ENCODE measurements around the gene ZFYVE19.

The ZFYVE19 gene, protein sequence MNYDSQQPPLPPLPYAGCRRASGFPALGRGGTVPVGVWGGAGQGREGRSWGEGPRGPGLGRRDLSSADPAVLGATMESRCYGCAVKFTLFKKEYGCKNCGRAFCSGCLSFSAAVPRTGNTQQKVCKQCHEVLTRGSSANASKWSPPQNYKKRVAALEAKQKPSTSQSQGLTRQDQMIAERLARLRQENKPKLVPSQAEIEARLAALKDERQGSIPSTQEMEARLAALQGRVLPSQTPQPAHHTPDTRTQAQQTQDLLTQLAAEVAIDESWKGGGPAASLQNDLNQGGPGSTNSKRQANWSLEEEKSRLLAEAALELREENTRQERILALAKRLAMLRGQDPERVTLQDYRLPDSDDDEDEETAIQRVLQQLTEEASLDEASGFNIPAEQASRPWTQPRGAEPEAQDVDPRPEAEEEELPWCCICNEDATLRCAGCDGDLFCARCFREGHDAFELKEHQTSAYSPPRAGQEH

DNA sequence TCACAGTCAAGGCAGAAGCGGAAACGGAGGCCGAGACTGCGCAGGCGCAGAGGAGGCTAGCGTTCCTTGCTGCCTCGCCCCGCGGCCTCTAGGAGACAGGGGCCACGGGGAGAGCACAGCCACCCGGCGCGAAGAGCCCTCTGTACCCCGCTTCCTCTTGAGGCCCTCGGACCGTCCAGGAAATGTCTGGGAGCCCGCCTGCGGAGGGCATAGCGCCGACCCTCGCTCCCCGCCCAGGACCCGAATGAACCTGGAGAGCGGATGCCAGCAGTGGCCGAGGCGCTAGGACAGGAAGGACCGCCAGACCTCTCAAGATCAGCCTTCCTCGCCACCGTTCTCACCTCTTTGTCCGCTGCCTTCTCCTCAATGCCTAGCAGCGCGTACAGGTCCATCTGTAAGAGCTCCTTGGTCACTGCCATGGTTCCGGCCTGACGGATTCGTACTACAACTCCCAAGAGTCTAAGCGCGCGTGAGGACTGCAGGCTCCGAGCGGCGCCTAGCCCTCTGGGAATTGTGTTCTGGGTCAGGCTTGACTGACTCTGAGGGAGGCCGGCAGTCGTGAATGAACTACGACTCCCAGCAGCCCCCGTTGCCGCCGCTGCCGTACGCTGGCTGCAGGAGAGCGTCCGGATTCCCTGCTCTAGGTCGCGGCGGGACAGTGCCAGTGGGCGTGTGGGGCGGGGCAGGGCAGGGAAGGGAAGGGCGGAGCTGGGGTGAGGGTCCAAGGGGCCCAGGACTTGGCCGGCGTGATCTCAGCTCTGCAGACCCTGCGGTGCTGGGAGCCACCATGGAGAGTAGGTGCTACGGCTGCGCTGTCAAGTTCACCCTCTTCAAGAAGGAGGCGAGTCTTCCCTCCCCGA, at the start of gene ZFYVE19, which contains the start of gene DNAJC17:
TSS of gene ZFYVE19 (plus strand) at position 62 of the 860 bp plus-strand sequence. CDS start at position 563, 501 bp downstream.
TSS of gene DNAJC17 (minus strand) at position 446 of the 860 bp plus-strand sequence. CDS start at position 419, 27 bp downstream.
- peak within 1 kb of the TSS; percentile 97 for H3K4me3 ChIP-seq (ENCODE audit: low read depth, low read length)
- TF ChIP-seq POLR2A (IDR thresholded peaks at IDR 0.05; ENCODE audit: extremely low read depth, insufficient read length) = peak; percentile 76
- TF ChIP-seq MYC (IDR thresholded peaks at IDR 0.05; ENCODE audit: low read depth, low read length) = peak; percentile 87
- TF ChIP-seq, protein P1, sequence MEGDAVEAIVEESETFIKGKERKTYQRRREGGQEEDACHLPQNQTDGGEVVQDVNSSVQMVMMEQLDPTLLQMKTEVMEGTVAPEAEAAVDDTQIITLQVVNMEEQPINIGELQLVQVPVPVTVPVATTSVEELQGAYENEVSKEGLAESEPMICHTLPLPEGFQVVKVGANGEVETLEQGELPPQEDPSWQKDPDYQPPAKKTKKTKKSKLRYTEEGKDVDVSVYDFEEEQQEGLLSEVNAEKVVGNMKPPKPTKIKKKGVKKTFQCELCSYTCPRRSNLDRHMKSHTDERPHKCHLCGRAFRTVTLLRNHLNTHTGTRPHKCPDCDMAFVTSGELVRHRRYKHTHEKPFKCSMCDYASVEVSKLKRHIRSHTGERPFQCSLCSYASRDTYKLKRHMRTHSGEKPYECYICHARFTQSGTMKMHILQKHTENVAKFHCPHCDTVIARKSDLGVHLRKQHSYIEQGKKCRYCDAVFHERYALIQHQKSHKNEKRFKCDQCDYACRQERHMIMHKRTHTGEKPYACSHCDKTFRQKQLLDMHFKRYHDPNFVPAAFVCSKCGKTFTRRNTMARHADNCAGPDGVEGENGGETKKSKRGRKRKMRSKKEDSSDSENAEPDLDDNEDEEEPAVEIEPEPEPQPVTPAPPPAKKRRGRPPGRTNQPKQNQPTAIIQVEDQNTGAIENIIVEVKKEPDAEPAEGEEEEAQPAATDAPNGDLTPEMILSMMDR (IDR thresholded peaks at IDR 0.05; ENCODE audit: low read depth, low read length) = no peak
- TF ChIP-seq, protein P2, sequence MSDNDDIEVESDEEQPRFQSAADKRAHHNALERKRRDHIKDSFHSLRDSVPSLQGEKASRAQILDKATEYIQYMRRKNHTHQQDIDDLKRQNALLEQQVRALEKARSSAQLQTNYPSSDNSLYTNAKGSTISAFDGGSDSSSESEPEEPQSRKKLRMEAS (IDR thresholded peaks at IDR 0.05; ENCODE audit: low read depth, low read length) = peak; percentile 48; the same call in 1 of the 2 replicates
- DNase-seq (ENCODE audit: low read depth) = peak; percentile 99

DNA sequence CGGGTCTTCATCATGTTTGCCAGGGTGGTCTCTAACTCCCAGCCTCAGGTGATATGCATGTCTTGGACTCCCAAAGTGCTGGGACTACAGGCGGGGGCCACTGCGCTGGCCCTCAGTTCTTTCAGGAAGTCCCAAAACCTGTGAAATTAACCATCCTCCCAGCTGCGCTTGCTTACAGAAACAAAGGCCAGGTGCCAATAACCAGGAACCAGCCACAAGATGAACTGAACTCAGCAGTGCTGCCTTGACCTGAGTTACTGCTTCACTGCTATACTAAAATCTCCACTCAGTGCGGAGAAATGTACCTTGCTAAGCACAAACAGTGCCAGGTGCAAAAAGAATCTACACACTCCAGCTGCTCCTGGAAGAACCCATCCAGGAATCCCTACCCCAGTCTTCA, 46.9 kb upstream of the ZFYVE19 start:
- H3K4me3 ChIP-seq (ENCODE audit: low read depth, low read length) = no peak overlapping the region
- DNase-seq (ENCODE audit: low read depth) = no peak
- TF ChIP-seq, protein P2 (IDR thresholded peaks at IDR 0.05; ENCODE audit: low read depth, low read length) = no peak
- TF ChIP-seq MYC (IDR thresholded peaks at IDR 0.05; ENCODE audit: low read depth, low read length) (no peak), POLR2A (IDR thresholded peaks at IDR 0.05; ENCODE audit: extremely low read depth, insufficient read length) (no peak)
- TF ChIP-seq, protein P1 (IDR thresholded peaks at IDR 0.05; ENCODE audit: low read depth, low read length) = no peak

DNA sequence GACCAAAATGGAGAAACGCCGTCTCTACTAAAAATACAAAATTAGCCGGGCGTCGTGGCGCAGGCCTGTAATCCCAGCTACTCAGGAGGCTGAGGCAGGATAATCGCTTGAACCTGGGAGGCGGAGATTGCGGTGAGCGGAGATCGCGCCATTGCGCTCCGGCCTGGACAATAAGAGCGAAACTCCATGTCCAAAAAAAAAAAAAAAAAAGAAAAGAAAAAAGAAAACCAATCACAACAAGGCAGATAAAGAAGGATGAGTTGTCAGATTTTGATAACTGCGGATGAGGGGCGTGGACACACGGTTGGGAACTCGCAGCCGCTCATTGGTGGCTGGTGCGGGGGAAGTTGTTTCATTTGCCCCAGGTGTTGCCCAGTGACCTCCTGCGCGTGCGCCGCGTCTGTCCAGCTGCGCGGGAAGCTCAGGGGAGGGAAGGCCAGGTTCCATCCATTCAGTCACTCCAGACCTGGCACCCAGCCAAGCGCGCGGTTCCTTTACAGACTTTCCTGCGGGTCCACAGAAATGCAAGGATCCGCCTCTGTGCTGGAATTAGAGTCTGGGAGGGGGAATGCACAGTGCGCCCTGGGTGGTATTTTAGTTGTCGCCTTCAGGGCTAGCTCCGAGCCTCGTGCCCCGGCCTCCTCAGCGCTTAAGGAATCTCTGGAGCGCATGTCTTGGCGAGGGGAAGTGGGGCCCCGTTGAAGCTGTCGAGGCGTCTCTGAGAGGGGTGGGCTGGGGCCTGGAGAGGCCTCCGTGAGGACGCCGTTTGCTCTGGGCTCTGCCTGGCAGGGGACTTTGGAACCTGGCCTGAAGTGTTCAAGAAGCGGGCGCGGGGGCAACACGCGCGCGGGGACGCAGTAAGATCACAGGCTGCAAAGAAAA, 43.7 kb upstream of the ZFYVE19 start:
- TF ChIP-seq, protein P1 (IDR thresholded peaks at IDR 0.05; ENCODE audit: low read depth, low read length) = no peak
- TF ChIP-seq, protein P2 (IDR thresholded peaks at IDR 0.05; ENCODE audit: low read depth, low read length) = no peak
- no peak for TF ChIP-seq POLR2A (IDR thresholded peaks at IDR 0.05; ENCODE audit: extremely low read depth, insufficient read length)
- TF ChIP-seq MYC (IDR thresholded peaks at IDR 0.05; ENCODE audit: low read depth, low read length) = no peak
- no peak for DNase-seq (ENCODE audit: low read depth)
- H3K4me3 ChIP-seq (ENCODE audit: low read depth, low read length) = peak overlapping the region; percentile 63

DNA sequence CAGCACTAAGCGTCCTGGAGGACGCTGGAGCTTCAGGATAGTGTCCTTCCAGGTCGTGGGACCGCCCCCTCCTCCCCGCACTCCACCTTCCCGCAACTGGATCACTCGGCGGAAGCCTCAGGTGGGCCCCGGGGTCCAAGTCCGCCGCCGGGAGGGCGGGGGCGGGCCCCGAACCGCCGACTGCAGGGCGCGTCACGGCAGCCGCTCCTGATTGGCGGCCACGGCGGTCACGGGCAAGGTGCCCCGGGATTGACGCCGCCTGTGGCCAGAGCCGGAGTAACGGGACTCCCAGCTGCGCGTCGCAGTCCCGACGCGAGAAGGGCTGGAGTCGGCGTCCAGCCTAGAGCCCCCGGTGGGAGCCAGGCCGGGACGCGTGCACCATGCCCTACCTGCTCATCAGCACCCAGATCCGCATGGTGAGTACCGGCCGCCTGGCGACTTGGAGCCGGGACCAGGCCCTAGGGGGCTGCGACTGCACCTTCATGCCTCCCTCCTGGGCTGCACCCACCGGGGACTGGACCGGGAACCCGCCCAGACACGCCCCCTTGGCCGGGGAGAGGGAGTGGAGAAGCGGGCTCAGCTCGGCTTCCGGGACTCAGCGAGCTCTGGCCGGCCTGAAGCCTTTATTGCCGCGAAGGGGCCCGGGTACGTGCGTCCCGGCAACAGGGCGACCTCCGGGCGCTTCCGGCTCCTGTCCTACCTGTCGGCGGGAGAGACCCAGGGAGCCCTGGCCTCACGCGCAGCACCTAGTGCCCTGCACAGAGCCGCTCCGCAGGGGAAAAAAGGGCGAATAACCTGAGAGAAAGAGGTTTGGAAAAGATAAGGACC, 42.9 kb upstream of the ZFYVE19 start, which contains the start of gene GCHFR:
TSS of gene GCHFR (plus strand) at position 268 of the 828 bp plus-strand sequence. CDS start at position 381, 113 bp downstream.
- TF ChIP-seq POLR2A (IDR thresholded peaks at IDR 0.05; ENCODE audit: extremely low read depth, insufficient read length) (peak; percentile 76), MYC (IDR thresholded peaks at IDR 0.05; ENCODE audit: low read depth, low read length) (peak; percentile 24; the same call in 1 of the 2 replicates)
- TF ChIP-seq, protein P2 (IDR thresholded peaks at IDR 0.05; ENCODE audit: low read depth, low read length) = no peak
- TF ChIP-seq, protein P1 (IDR thresholded peaks at IDR 0.05; ENCODE audit: low read depth, low read length) = peak; percentile 18
- DNase-seq (ENCODE audit: low read depth) = peak; percentile 80
- H3K4me3 ChIP-seq (ENCODE audit: low read depth, low read length) = peak within 1 kb of the TSS; percentile 63
